ENCODE results near the gene PANX2. TPM values are rescaled to one million over a fixed set of nuclear protein-coding genes. Genes with fewer than 3 reads are reported as not detected.

The PANX2 gene, protein sequence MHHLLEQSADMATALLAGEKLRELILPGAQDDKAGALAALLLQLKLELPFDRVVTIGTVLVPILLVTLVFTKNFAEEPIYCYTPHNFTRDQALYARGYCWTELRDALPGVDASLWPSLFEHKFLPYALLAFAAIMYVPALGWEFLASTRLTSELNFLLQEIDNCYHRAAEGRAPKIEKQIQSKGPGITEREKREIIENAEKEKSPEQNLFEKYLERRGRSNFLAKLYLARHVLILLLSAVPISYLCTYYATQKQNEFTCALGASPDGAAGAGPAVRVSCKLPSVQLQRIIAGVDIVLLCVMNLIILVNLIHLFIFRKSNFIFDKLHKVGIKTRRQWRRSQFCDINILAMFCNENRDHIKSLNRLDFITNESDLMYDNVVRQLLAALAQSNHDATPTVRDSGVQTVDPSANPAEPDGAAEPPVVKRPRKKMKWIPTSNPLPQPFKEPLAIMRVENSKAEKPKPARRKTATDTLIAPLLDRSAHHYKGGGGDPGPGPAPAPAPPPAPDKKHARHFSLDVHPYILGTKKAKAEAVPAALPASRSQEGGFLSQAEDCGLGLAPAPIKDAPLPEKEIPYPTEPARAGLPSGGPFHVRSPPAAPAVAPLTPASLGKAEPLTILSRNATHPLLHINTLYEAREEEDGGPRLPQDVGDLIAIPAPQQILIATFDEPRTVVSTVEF
- 1 to 10 TPM in 2 of 3 donors, under 1 TPM in 1; 0.64 to 2.0 (median 1.8) TPM for total RNA-seq

GRCh38 chr22:50170453-50171318, at the start of gene PANX2:
Gene PANX2, plus strand, starts transcription at chr22:50170731. Its CDS starts 0 bp downstream, at chr22:50170731.
- Histone ChIP-seq H3K27me3 (no peaks in the 10 kb centered on the region), H3K36me3 (no peaks in the 10 kb centered on the region), H3K4me3 (peak within 1 kb of the TSS; percentile 38 to 88 (median 64)), H3K27ac (no peak within 1 kb of the TSS), H3K4me1 (no peaks in the 10 kb centered on the region), H3K9me3 (no peaks in the 10 kb centered on the region)
- no peak for DNase-seq (ENCODE audit: low spot score in 2 of 2)
- TF ChIP-seq CTCF (IDR thresholded peaks at IDR 0.05) (no peak), POLR2AphosphoS5 (IDR thresholded peaks at IDR 0.05) (no peak), POLR2A (IDR thresholded peaks at IDR 0.05) (no peak)
- intact Hi-C loops (cut with DNase I; ENCODE audit: low total_unique reads): no loop called here

GRCh38 chr22:50121202-50121740, 49.3 kb upstream of the PANX2 start:
- H3K27ac ChIP-seq: no peak overlapping the region
- TF ChIP-seq POLR2AphosphoS5 (IDR thresholded peaks at IDR 0.05): no peak
- no peak for TF ChIP-seq CTCF (IDR thresholded peaks at IDR 0.05)
- TF ChIP-seq POLR2A (IDR thresholded peaks at IDR 0.05): no peak
- H3K27me3 ChIP-seq: no peaks in the 10 kb centered on the region
- H3K4me3 ChIP-seq: no peak overlapping the region
- intact Hi-C loops (cut with DNase I; ENCODE audit: low total_unique reads): no loop called here
- peaks cover 6% of the 10 kb centered on the region in 2 donors for H3K9me3 ChIP-seq
- no peaks in the 10 kb centered on the region for H3K36me3 ChIP-seq
- H3K4me1 ChIP-seq: no peaks in the 10 kb centered on the region
- no peak for DNase-seq (ENCODE audit: low spot score in 2 of 2)

DNA sequence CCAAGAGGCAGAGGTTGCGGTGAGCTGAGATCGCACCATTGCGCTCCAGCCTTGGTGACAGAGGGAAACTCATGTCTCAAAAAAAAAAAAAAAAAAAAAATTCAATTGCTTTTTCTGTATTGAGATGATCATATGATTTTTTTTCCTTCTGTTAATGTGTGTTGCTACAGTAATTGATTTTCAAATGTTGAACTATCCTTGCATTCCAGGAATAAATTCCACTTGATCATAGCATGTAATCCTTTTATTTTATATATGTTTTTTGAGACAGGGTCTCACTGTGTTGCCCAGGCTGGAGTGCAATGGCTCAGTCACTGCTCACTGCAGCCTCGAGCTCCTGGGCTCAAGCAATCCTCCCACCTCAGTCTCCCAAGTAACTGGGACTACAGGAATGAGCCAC, 47.4 kb upstream of the PANX2 start:
- Histone ChIP-seq H3K9me3 (peaks cover 6% of the 10 kb centered on the region in 2 donors), H3K36me3 (no peaks in the 10 kb centered on the region), H3K27ac (no peak overlapping the region), H3K4me1 (no peaks in the 10 kb centered on the region), H3K27me3 (no peaks in the 10 kb centered on the region), H3K4me3 (no peak overlapping the region)
- intact Hi-C loops (cut with DNase I; ENCODE audit: low total_unique reads): no loop called here
- TF ChIP-seq POLR2A (IDR thresholded peaks at IDR 0.05): no peak
- no peak for TF ChIP-seq CTCF (IDR thresholded peaks at IDR 0.05)
- TF ChIP-seq POLR2AphosphoS5 (IDR thresholded peaks at IDR 0.05): no peak
- DNase-seq (ENCODE audit: low spot score in 2 of 2): no peak

GRCh38 chr22:50125029-50125428, 45.5 kb upstream of the PANX2 start:
- Histone ChIP-seq H3K4me3 (no peak overlapping the region), H3K27me3 (no peaks in the 10 kb centered on the region), H3K27ac (no peak overlapping the region), H3K9me3 (peaks cover 6% of the 10 kb centered on the region in 2 donors), H3K4me1 (no peaks in the 10 kb centered on the region), H3K36me3 (no peaks in the 10 kb centered on the region)
- intact Hi-C loops (cut with DNase I; ENCODE audit: low total_unique reads): no loop called here
- TF ChIP-seq POLR2A (IDR thresholded peaks at IDR 0.05): no peak
- no peak for TF ChIP-seq CTCF (IDR thresholded peaks at IDR 0.05)
- no peak for TF ChIP-seq POLR2AphosphoS5 (IDR thresholded peaks at IDR 0.05)
- no peak for DNase-seq (ENCODE audit: low spot score in 2 of 2)

Measured in breast epithelium (tissue), 4 donors.